Measurements from ENCODE around the gene CFAP77. TPM values are rescaled to one million over a fixed set of nuclear protein-coding genes. Genes with fewer than 3 reads are reported as not detected.

Gene CFAP77
- total RNA-seq (2011; cell fraction: chromatin; rRNA removed; ENCODE audit: low replicate concordance): not detected in 2 replicates
- not detected in 2 replicates for total RNA-seq (2011; cell fraction: nucleolus; rRNA removed)
- total RNA-seq (2011; cell fraction: nucleoplasm; rRNA removed): not detected in 2 replicates
- total RNA-seq (2014; rRNA removed) (not detected in 2 replicates), total RNA-seq (2014; rRNA removed; fragmentation: Illumina TruSeq; extraction: Trizol) (not detected in 2 replicates), total RNA-seq (2015; rRNA removed; fragmentation: Illumina TruSeq; extraction: Trizol) (not detected in 2 replicates), total RNA-seq (2021) (not detected in 2 replicates), polyA plus RNA-seq (2011; rRNA removed) (not detected in 2 replicates), polyA plus RNA-seq (2014; fragmentation: Illumina TruSeq; extraction: Trizol) (not detected in 2 replicates), polyA plus RNA-seq (2014; fragmentation: Nextera tagmentation; extraction: Ambion mirVana) (not detected), polyA plus RNA-seq (2014; rRNA removed) (not detected in 2 replicates), polyA minus RNA-seq (2011; rRNA and poly(A)+ RNA removed) (not detected in 2 replicates), Bru-seq, nascent RNA (percentile 1 among the genes with signal in this experiment), BruChase-seq, experiment 1, labeled RNA remaining after a 2-hour chase (percentile 3 among the genes with signal in this experiment), BruChase-seq, experiment 2, labeled RNA remaining after a 6-hour chase (percentile 3 among the genes with signal in this experiment)
- polyA plus RNA-seq (2011; cell fraction: cytosol; rRNA removed): not detected in 2 replicates
- polyA plus RNA-seq (2011; cell fraction: nucleus; rRNA removed): not detected in 2 replicates
- polyA plus RNA-seq (2012): not detected in 2 replicates
- not detected in 2 replicates for polyA minus RNA-seq (2011; cell fraction: cytosol; rRNA and poly(A)+ RNA removed)
- not detected in 2 replicates for polyA minus RNA-seq (2011; cell fraction: nucleus; rRNA and poly(A)+ RNA removed)
- long read RNA-seq, experiment 1, partial matches to known transcripts: 0 of 1 reads
- long read RNA-seq, experiment 1, other reads (novel, unspliced or antisense): 1 of 1 reads
- long read RNA-seq, experiment 2: 0 reads
- long read RNA-seq, experiment 3: 0 reads

- Histone ChIP-seq H3K9ac (ENCODE audit: insufficient read depth in 1 of 2, low read depth in 2 of 2, low read length in 2 of 2) (peak within 1 kb of the TSS in 1 of 2 experiments; percentile 32; a peak in 1 of 4 replicates), H3K9me3 (replicated peaks; ENCODE audit: control insufficient read depth, insufficient read depth, low read depth, low read length) (no peaks in the 10 kb centered on the region), H3K79me2 (ENCODE audit: control insufficient read depth, insufficient read depth, low read length) (peaks cover 12% of the 10 kb centered on the region), H3K9me1 (ENCODE audit: control insufficient read depth, insufficient read depth, low read length) (no peaks in the 10 kb centered on the region), H3K4me3 (no peak within 1 kb of the TSS), H3K4me1 (replicated peaks in 1 of 2; ENCODE audit: control insufficient read depth in 2 of 2, insufficient read depth in 2 of 2, low read length in 2 of 2) (peaks cover 13 to 24% of the 10 kb centered on the region in 2 experiments; a peak in 4 of 5 replicates), H2AFZ (ENCODE audit: low read depth, low read length) (peak within 1 kb of the TSS; percentile 44), H3K27me3 (ENCODE audit: control insufficient read depth in 2 of 2, insufficient read depth in 2 of 2, low read length in 2 of 2) (peaks cover 11 to 22% of the 10 kb centered on the region in 2 experiments), H4K20me1 (replicated peaks; ENCODE audit: control insufficient read depth, insufficient read depth, low read length) (peaks cover 3% of the 10 kb centered on the region; the same call in 1 of the 2 replicates), H3K4me2 (ENCODE audit: insufficient read depth, low read length) (peak within 1 kb of the TSS; percentile 38), H3K36me3 (ENCODE audit: control insufficient read depth, insufficient read depth, low read length) (no peaks in the 10 kb centered on the region), H3K27ac (ENCODE audit: extremely low read depth, low read depth, low read length) (no peak within 1 kb of the TSS)
- ChIA-PET CTCF (ENCODE audit: low intra/inter-chr PET ratio) (interaction anchor here (3.0 to 3.3 kb wide), 2 partner anchors 165 to 390 kb away, joined by 24 to 33 read pairs; no protein-coding TSS in a partner anchor), POLR2A (interaction anchor here (0.5 to 0.7 kb wide), 3 partner anchors 14 to 898 kb away, joined by 3 read pairs; no protein-coding TSS in a partner anchor)
- no TSS peak for BruUV-seq (replicated peaks)
- ATAC-seq: peak; percentile 8; the same call in 1 of the 3 replicates
- in situ Hi-C loops (cut with MboI) (loop anchor here (5.0 to 10.0 kb wide), 2 partner anchors 167 to 555 kb away; no protein-coding TSS in a partner anchor), intact Hi-C loops (cut with micrococcal nuclease) (loop anchor here (10.0 kb wide), 1 partner anchor 555 kb away; no protein-coding TSS in a partner anchor)
- peak; percentile 18 to 44 (median 34) for DNase-seq (ENCODE audit: extremely low read depth in 1 of 4, low spot score in 3 of 4)
- 40% methylated on average over 51 of the region's 69 CpGs for WGBS (ENCODE audit: insufficient coverage, low coverage, missing lambda C conversion rate)
- FAIRE-seq: no peak
- no peak for TF ChIP-seq PCBP1 (IDR thresholded peaks at IDR 0.05; ENCODE audit: low read depth, low read length, poor library complexity, severe bottlenecking)
- no peak for TF ChIP-seq SETDB1 (IDR thresholded peaks at IDR 0.05; ENCODE audit: low read length)
- no peak for TF ChIP-seq SRSF9 (IDR thresholded peaks at IDR 0.05; ENCODE audit: borderline replicate concordance, low read depth, low read length)
- no peak for TF ChIP-seq MECOM (CRISPR knock-in tag; IDR thresholded peaks at IDR 0.05)
- no peak for TF ChIP-seq MAX (CRISPR knock-in tag; IDR thresholded peaks at IDR 0.05)
- no peak for TF ChIP-seq ESRRB (CRISPR knock-in tag; IDR thresholded peaks at IDR 0.05; ENCODE audit: borderline replicate concordance)
- TF ChIP-seq NR1H2 (CRISPR knock-in tag; IDR thresholded peaks at IDR 0.05): no peak
- TF ChIP-seq JUNB (CRISPR knock-in tag; conservative IDR thresholded peaks at IDR 0.05): no peak
- TF ChIP-seq MYNN (IDR thresholded peaks at IDR 0.05): no peak
- TF ChIP-seq MYNN (CRISPR knock-in tag; IDR thresholded peaks at IDR 0.05): no peak
- no peak for TF ChIP-seq NKRF (IDR thresholded peaks at IDR 0.05; ENCODE audit: borderline replicate concordance)
- peak; percentile 55; the same call in 1 of the 2 replicates for TF ChIP-seq MBD2 (IDR thresholded peaks at IDR 0.05; ENCODE audit: borderline replicate concordance, low read depth)
- TF ChIP-seq ARHGAP35 (IDR thresholded peaks at IDR 0.05; ENCODE audit: partially characterized antibody): no peak
These were observed at the start of gene CFAP77 for GRCh38 chr9:132409828-132410528. Gene CFAP77, plus strand, starts transcription at chr9:132410211. Its CDS starts 61 bp downstream, at chr9:132410272.

All from K562 (cell line).